HUES48 (cell line): ENCODE measurements around the gene SIM2.

Experiments used
- H3K27ac ChIP-seq: one replicate; pipeline ENCODE4 v1.7.0; 2013; ENCODE audit warnings: low read depth, low read length, inconsistent platforms
- H3K27me3 ChIP-seq: 2 replicates; pipeline ENCODE4 v1.6.1; 2013; ENCODE audit warnings: mild to moderate bottlenecking, low read length; ENCODE audit not compliant: control insufficient read depth, insufficient read depth
- H3K36me3 ChIP-seq: 2 replicates; pipeline ENCODE4 v1.6.1; 2013; ENCODE audit warnings: low read length; ENCODE audit not compliant: control insufficient read depth, insufficient read depth
- H3K4me1 ChIP-seq: 2 replicates; pipeline ENCODE4 v1.6.1; 2013; ENCODE audit warnings: mild to moderate bottlenecking, low read length; ENCODE audit not compliant: control insufficient read depth, insufficient read depth
- H3K4me3 ChIP-seq: 2 replicates; pipeline ENCODE4 v1.5.1; 2013; ENCODE audit warnings: mild to moderate bottlenecking, low read depth, low read length
- H3K9ac ChIP-seq: 2 replicates; pipeline ENCODE4 v1.6.1; 2013; ENCODE audit warnings: mild to moderate bottlenecking, low read depth, low read length, moderate library complexity
- H3K9me3 ChIP-seq: 2 replicates; pipeline ENCODE4 v1.6.1; 2013; ENCODE audit warnings: low read length; ENCODE audit not compliant: control insufficient read depth, insufficient read depth

Gene SIM2

DNA sequence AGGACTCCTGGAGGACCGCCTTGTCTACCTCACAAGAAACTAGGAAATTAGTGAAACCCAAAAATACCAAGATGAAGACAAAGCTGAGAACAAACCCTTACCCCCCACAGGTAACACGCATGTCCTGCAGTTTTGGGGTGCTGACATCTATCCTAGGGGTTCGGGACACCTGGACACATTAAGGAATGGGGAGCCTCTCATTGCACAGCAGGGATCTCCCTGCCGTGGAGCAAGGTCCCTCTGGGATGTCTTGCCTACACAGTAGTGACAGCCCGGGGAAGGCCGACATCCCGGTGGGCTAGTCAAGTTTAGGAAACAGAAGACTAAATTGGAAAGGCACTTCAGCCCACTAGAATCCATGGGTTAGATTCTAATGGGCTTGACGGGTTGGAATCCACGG is 44.5 kb downstream of the SIM2 start:
- H3K36me3 ChIP-seq: no peaks in the 10 kb centered on the region
- H3K9ac ChIP-seq: no peak overlapping the region
- no peak overlapping the region for H3K4me3 ChIP-seq
- no peaks in the 10 kb centered on the region for H3K9me3 ChIP-seq
- H3K4me1 ChIP-seq: peaks cover 10% of the 10 kb centered on the region
- peaks cover 18% of the 10 kb centered on the region for H3K27me3 ChIP-seq
- H3K27ac ChIP-seq: no peak overlapping the region

DNA sequence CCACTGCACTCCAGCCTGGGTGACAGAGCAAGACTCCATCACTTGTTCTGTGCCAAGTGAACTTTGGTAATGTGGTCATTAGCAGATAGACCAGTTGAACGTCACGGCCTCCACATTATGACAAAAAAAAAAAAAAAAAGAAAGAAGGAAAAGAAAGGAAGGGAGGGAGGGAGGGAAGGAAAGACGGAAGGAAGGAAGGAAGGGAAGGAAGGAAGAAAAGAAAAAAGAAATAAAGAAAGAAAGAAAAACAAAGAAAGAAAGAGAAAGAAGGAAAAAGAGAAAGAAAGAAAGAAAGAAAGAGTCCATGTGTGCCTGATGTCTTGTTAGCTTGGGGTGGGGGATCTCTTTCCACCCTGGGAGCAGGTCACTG is 45.3 kb downstream of the SIM2 start:
- no peak overlapping the region for H3K4me3 ChIP-seq
- peaks cover 25% of the 10 kb centered on the region for H3K27me3 ChIP-seq
- no peaks in the 10 kb centered on the region for H3K36me3 ChIP-seq
- no peak overlapping the region for H3K27ac ChIP-seq
- no peak overlapping the region for H3K9ac ChIP-seq
- peaks cover 16% of the 10 kb centered on the region for H3K4me1 ChIP-seq
- no peaks in the 10 kb centered on the region for H3K9me3 ChIP-seq

DNA sequence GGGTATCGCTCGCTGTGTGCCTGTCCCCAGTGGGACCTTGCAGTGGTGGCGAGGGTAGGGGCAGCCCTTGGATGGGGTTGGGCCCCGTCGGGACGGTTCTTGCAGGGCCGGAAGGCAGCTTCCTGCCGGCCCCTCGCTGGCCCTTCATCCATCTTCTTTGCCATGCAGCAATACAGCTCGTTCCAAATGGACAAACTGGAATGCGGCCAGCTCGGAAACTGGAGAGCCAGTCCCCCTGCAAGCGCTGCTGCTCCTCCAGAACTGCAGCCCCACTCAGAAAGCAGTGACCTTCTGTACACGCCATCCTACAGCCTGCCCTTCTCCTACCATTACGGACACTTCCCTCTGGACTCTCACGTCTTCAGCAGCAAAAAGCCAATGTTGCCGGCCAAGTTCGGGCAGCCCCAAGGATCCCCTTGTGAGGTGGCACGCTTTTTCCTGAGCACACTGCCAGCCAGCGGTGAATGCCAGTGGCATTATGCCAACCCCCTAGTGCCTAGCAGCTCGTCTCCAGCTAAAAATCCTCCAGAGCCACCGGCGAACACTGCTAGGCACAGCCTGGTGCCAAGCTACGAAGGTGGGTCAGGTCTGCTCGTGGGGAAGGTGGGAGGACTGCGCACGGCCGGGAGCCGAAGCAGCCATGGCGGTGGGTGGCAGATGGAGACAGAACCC is 45.8 kb downstream of the SIM2 start:
- Histone ChIP-seq H3K4me3 (no peak overlapping the region), H3K36me3 (no peaks in the 10 kb centered on the region)

DNA sequence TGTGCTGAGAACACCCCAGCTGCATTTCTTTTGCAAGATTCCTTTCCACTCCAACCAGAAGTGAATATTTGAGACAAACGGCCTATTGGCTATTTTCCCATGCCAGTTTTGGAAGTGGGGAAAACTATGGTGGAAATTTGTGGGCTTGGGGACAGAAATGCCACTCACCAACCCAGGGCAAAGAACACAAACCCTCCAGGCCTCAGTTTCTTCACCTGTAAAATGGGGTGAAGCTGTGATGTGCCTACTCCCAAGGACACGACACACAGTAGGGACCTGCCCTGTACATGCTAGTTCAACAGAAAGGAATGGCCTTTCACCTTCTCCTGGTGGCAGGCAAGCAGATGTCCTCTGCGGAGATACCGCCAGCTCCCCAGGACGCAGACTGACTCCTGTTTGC is 46.5 kb downstream of the SIM2 start:
- H3K36me3 ChIP-seq: no peaks in the 10 kb centered on the region
- H3K4me1 ChIP-seq: peaks cover 28% of the 10 kb centered on the region
- H3K27me3 ChIP-seq: peaks cover 29% of the 10 kb centered on the region
- no peaks in the 10 kb centered on the region for H3K9me3 ChIP-seq
- no peak overlapping the region for H3K4me3 ChIP-seq
- no peak overlapping the region for H3K9ac ChIP-seq
- H3K27ac ChIP-seq: no peak overlapping the region

More for the DNA sequence above, 45.8 kb downstream of the SIM2 start:
- Histone ChIP-seq H3K4me1 (peaks cover 21% of the 10 kb centered on the region), H3K9ac (no peak overlapping the region), H3K27me3 (peaks cover 29% of the 10 kb centered on the region), H3K27ac (no peak overlapping the region), H3K9me3 (no peaks in the 10 kb centered on the region)

- Histone ChIP-seq H3K9ac (0 out of 2 replicates have a peak overlapping the region, but pooled peaks have one; percentile 24), H3K4me3 (peak overlapping the region; percentile 58), H3K27ac (no peak overlapping the region), H3K4me1 (peaks cover 46% of the 10 kb centered on the region), H3K27me3 (peaks cover 29% of the 10 kb centered on the region), H3K9me3 (no peaks in the 10 kb centered on the region), H3K36me3 (no peaks in the 10 kb centered on the region)
Measured at GRCh38 chr21:36747041-36747814, 48.3 kb downstream of the SIM2 start.

DNA sequence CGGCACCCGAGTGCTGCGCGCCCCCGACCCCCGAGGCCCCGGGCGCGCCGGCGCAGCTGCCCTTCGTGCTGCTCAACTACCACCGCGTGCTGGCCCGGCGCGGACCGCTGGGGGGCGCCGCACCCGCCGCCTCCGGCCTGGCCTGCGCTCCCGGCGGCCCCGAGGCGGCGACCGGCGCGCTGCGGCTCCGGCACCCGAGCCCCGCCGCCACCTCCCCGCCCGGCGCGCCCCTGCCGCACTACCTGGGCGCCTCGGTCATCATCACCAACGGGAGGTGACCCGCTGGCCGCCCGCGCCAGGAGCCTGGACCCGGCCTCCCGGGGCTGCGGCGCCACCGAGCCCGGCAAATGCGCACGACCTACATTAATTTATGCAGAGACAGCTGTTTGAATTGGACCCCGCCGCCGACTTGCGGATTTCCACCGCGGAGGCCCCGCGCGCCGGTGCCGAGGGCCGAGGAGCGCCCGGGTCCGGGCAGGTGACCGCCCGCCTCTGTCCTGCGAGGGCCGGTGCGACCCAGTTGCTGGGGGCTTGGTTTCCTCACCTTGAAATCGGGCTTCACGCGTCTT is 49.0 kb downstream of the SIM2 start:
- H3K27ac ChIP-seq: no peak overlapping the region
- peaks cover 29% of the 10 kb centered on the region for H3K27me3 ChIP-seq
- no peak overlapping the region; the same call in 1 of the 2 replicates for H3K9ac ChIP-seq
- H3K9me3 ChIP-seq: no peaks in the 10 kb centered on the region
- peak overlapping the region; percentile 58 for H3K4me3 ChIP-seq
- peaks cover 48% of the 10 kb centered on the region for H3K4me1 ChIP-seq
- H3K36me3 ChIP-seq: no peaks in the 10 kb centered on the region

DNA sequence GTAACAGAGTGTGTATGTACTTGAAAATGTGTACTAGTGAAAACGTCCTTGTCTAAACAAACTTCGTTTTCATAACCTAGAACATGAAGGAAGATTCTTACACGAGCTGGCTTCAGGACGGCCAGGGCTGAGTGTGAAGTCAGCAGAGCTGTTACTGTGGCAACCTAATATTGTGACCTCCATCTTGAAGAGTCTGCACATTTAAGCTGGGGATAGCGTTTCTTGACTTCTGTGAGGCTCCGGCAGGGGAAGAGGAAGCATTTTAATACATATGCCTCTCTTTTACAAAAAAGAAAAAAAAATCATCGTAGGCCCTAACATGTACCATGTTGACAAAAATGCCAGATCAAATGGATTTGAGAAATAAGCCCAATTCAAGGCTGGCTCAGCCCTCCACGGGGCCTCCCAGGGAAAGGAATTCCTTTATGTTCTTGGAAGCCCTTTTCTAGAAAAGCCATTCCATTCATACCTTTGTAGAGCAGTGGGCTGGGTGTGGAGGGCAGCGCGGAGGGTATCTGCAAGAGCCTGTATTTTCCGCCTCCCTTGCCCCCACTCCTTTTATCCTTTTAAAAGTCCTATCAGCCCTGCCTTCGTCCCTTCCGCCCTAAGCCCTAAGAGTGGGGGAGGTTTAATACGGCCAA is 51.1 kb downstream of the SIM2 start:
- H3K9me3 ChIP-seq: no peaks in the 10 kb centered on the region
- H3K27ac ChIP-seq: peak overlapping the region; percentile 94
- no peaks in the 10 kb centered on the region for H3K36me3 ChIP-seq
- H3K27me3 ChIP-seq: peaks cover 29% of the 10 kb centered on the region
- peak overlapping the region; percentile 42 for H3K4me3 ChIP-seq
- peak overlapping the region; percentile 64 for H3K9ac ChIP-seq
- H3K4me1 ChIP-seq: peaks cover 48% of the 10 kb centered on the region

- H3K4me1 ChIP-seq: peaks cover 48% of the 10 kb centered on the region
- H3K27ac ChIP-seq: peak overlapping the region; percentile 94
- H3K9ac ChIP-seq: peak overlapping the region; percentile 64
- H3K9me3 ChIP-seq: no peaks in the 10 kb centered on the region
- peak overlapping the region; percentile 42 for H3K4me3 ChIP-seq
- H3K36me3 ChIP-seq: no peaks in the 10 kb centered on the region
- peaks cover 29% of the 10 kb centered on the region for H3K27me3 ChIP-seq
Measured at GRCh38 chr21:36750576-36750959, 51.7 kb downstream of the SIM2 start.

GRCh38 chr21:36751383-36751782 is 52.5 kb downstream of the SIM2 start:
- Histone ChIP-seq H3K4me3 (no peak overlapping the region), H3K27me3 (peaks cover 27% of the 10 kb centered on the region), H3K36me3 (no peaks in the 10 kb centered on the region), H3K4me1 (peaks cover 48% of the 10 kb centered on the region), H3K9me3 (no peaks in the 10 kb centered on the region), H3K9ac (0 out of 2 replicates have a peak overlapping the region, but pooled peaks have one; percentile 5), H3K27ac (peak overlapping the region; percentile 94)

DNA sequence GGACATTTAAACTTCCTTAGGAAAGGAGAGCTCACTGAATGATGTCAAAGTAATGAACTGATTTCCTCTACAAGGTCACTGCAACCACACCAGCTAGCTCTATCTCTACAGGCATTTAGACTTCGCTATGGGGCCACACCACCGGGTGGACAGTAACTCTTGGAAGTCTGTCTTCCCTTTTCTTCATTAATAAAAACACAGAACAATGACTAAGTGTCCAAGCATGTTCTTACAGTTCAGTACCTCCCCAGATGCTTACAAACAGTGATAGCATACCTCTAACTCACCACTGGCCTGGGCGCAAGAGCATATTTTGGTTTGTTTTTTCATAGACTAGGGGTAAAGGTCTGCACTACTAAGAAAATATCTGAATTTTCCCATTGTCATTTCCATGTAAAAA is 54.6 kb downstream of the SIM2 start:
- H3K36me3 ChIP-seq: no peaks in the 10 kb centered on the region
- no peaks in the 10 kb centered on the region for H3K9me3 ChIP-seq
- no peak overlapping the region for H3K4me3 ChIP-seq
- H3K4me1 ChIP-seq: peaks cover 37% of the 10 kb centered on the region
- no peak overlapping the region for H3K27ac ChIP-seq
- H3K9ac ChIP-seq: no peak overlapping the region
- peaks cover 10% of the 10 kb centered on the region for H3K27me3 ChIP-seq
